ENCODE measurements around the gene CADM2. TPM values are rescaled to one million over a fixed set of nuclear protein-coding genes. Genes with fewer than 3 reads are reported as not detected.

Gene CADM2
- total RNA-seq, 4 donors from 2014 or later, result 0.13 to 4.3 (median 4.1) TPM

DNA sequence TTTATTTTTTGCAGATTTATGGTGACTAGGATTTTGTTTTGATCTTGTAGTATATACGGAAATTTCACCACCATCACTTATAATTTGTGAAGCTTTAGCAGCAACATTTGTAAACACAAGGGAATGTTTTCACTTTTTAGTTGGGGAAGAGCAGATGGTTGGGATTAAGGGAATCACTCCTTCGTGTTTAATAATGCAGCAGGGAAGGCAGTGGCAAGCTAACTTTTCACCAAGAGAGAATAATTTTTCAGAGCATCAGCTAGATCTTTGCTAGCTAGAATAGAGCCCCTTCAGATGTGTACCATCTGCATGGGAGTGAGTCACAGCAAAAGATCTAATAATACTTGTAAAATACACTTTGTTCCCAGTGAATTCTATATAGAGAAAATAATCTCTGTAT, 632.7 kb downstream of the CADM2 start:
- intact Hi-C loops (cut with DNase I), result no loop called here
- Histone ChIP-seq H3K9me3 (no peaks in the 10 kb centered on the region), H3K4me1 (no peaks in the 10 kb centered on the region), H3K27me3 (no peaks in the 10 kb centered on the region), H3K27ac (no peak overlapping the region), H3K4me3 (replicated peaks in 1 of 3) (no peak overlapping the region), H3K36me3 (no peaks in the 10 kb centered on the region)
- 72 to 79% methylated on average over 2 of the region's 2 CpGs for WGBS, 2 donors
- TF ChIP-seq, protein P1, sequence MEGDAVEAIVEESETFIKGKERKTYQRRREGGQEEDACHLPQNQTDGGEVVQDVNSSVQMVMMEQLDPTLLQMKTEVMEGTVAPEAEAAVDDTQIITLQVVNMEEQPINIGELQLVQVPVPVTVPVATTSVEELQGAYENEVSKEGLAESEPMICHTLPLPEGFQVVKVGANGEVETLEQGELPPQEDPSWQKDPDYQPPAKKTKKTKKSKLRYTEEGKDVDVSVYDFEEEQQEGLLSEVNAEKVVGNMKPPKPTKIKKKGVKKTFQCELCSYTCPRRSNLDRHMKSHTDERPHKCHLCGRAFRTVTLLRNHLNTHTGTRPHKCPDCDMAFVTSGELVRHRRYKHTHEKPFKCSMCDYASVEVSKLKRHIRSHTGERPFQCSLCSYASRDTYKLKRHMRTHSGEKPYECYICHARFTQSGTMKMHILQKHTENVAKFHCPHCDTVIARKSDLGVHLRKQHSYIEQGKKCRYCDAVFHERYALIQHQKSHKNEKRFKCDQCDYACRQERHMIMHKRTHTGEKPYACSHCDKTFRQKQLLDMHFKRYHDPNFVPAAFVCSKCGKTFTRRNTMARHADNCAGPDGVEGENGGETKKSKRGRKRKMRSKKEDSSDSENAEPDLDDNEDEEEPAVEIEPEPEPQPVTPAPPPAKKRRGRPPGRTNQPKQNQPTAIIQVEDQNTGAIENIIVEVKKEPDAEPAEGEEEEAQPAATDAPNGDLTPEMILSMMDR (IDR thresholded peaks at IDR 0.05), result no peak
- no peak for TF ChIP-seq POLR2A (IDR thresholded peaks at IDR 0.05)
- no peak for DNase-seq

DNA sequence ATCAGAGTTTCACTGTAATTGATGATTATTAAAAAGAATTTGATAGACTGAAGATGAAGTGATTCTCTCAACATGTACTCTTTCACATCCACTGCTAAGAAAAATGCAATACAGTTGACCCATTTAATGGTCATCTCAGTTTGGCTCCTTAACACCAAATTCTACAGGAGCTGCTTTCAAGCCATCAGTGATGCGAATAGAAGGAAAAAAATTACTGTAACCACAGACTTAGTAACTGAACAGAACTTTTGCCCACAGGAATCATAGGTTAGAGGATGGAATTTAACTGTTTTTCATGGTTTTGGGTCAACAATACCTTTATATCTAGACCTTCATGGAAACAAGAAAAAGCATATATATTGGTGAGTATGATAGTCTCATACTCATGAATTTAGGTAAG, 633.5 kb downstream of the CADM2 start:
- H3K36me3 ChIP-seq, result no peaks in the 10 kb centered on the region
- no peaks in the 10 kb centered on the region for H3K4me1 ChIP-seq
- H3K27ac ChIP-seq, result no peak overlapping the region
- no peak for DNase-seq
- TF ChIP-seq, protein P1 (IDR thresholded peaks at IDR 0.05), result no peak
- TF ChIP-seq POLR2A (IDR thresholded peaks at IDR 0.05), result no peak
- H3K9me3 ChIP-seq, result no peaks in the 10 kb centered on the region
- 91% methylated on average over 1 of the region's 1 CpG for WGBS, 2 donors
- no peak overlapping the region for H3K4me3 ChIP-seq (replicated peaks in 1 of 3)
- intact Hi-C loops (cut with DNase I), result no loop called here
- no peaks in the 10 kb centered on the region for H3K27me3 ChIP-seq

DNA sequence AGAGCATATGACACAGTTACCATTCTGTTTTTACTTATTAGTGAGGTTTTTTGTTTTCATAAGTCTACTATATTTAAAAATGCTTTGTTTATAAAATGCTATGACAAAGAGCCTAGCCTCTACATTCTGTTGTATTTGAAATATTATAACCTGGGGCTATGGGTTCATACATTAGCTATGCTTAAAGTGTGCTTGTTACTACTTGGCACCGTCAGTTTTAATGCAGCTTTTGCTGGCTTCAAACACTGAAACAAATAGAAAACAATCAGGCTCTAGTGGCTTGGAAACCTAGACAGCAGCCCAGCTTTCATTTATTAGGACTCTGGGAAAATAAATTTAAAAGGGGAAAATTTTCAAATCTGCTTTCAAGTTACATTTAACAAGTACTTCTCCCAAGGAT, 635.9 kb downstream of the CADM2 start:
- H3K9me3 ChIP-seq, result no peaks in the 10 kb centered on the region
- 56 to 63% methylated on average over 1 of the region's 1 CpG for WGBS, 2 donors
- H3K27ac ChIP-seq, result no peak overlapping the region
- intact Hi-C loops (cut with DNase I), result no loop called here
- TF ChIP-seq, protein P1 (IDR thresholded peaks at IDR 0.05), result no peak
- no peak for TF ChIP-seq POLR2A (IDR thresholded peaks at IDR 0.05)
- H3K4me1 ChIP-seq, result no peaks in the 10 kb centered on the region
- H3K4me3 ChIP-seq (replicated peaks in 1 of 3), result no peak overlapping the region
- no peak for DNase-seq
- H3K27me3 ChIP-seq, result no peaks in the 10 kb centered on the region
- H3K36me3 ChIP-seq, result no peaks in the 10 kb centered on the region

DNA sequence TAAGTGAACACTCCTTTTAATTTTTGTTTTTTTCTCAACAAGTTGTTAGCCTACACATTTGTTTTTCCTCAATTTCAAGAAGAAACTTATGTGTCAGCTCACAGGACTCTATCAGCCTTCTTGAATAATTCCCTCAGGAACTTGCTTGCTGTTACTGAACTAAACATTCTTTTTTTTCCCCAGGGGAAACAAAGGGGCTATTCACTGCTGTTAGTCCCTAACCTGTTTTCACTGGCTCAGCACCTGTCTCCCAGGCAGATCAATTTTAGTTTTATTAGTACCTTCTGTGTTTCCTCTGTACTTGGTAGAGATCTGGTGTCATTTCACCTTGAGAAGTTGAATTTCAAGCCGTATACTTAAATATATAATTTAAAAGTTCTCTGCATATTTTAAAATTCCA, 644.6 kb downstream of the CADM2 start:
- no peaks in the 10 kb centered on the region for H3K27me3 ChIP-seq
- no peak for DNase-seq
- TF ChIP-seq, protein P1 (IDR thresholded peaks at IDR 0.05), result no peak
- TF ChIP-seq POLR2A (IDR thresholded peaks at IDR 0.05), result no peak
- H3K4me1 ChIP-seq, result no peaks in the 10 kb centered on the region
- no peak overlapping the region for H3K27ac ChIP-seq
- intact Hi-C loops (cut with DNase I), result no loop called here
- H3K4me3 ChIP-seq (replicated peaks in 1 of 3), result no peak overlapping the region
- WGBS, 2 donors, result 54% methylated on average over 1 of the region's 1 CpG
- H3K9me3 ChIP-seq, result no peaks in the 10 kb centered on the region
- no peaks in the 10 kb centered on the region for H3K36me3 ChIP-seq

DNA sequence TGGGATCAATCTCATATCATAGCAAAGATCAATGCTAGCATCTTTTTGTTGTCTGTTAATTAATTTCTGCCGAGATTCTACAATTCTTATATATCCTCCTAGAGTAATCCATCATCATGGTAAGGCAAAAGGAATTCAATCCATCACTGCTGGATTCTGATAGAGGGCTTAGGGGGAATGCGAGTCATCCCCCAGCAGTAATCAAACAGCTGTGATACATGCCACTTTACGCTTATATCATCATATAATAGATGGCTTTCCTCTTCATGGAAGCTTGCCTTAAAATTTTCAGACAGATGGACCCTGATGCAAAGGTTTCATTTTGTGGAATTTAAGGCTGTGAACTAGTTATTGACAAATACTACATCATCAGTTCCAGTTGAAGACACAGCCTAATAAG, 645.9 kb downstream of the CADM2 start:
- no peak for TF ChIP-seq POLR2A (IDR thresholded peaks at IDR 0.05)
- TF ChIP-seq, protein P1 (IDR thresholded peaks at IDR 0.05), result no peak
- no peaks in the 10 kb centered on the region for H3K9me3 ChIP-seq
- 82 to 93% methylated on average over 3 of the region's 3 CpGs for WGBS, 2 donors
- H3K4me1 ChIP-seq, result no peaks in the 10 kb centered on the region
- no peak overlapping the region for H3K4me3 ChIP-seq (replicated peaks in 1 of 3)
- no peaks in the 10 kb centered on the region for H3K36me3 ChIP-seq
- intact Hi-C loops (cut with DNase I), result no loop called here
- no peaks in the 10 kb centered on the region for H3K27me3 ChIP-seq
- no peak overlapping the region for H3K27ac ChIP-seq
- DNase-seq, result no peak

Data from thyroid gland (tissue), 4 donors.